GM19438 (cell line): ENCODE results near the gene BCL2L12.
A peak's percentile ranks its signal among the peaks of the same experiment; 100 is the strongest.
"Not testable (repeated sequence)": the region's sequence is repeated elsewhere in the genome, so short reads cannot be mapped to it uniquely, and the experiment has no call there.

ENCODE experiments used
- ATAC-seq: cut with Tn5 transposase; IDR thresholded peaks from one replicate; pipeline ENCODE4 v1.9.1; 2021; ENCODE audit warnings: low read depth; ENCODE audit not compliant: unreplicated experiment

Gene BCL2L12, protein sequence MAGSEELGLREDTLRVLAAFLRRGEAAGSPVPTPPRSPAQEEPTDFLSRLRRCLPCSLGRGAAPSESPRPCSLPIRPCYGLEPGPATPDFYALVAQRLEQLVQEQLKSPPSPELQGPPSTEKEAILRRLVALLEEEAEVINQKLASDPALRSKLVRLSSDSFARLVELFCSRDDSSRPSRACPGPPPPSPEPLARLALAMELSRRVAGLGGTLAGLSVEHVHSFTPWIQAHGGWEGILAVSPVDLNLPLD

DNA sequence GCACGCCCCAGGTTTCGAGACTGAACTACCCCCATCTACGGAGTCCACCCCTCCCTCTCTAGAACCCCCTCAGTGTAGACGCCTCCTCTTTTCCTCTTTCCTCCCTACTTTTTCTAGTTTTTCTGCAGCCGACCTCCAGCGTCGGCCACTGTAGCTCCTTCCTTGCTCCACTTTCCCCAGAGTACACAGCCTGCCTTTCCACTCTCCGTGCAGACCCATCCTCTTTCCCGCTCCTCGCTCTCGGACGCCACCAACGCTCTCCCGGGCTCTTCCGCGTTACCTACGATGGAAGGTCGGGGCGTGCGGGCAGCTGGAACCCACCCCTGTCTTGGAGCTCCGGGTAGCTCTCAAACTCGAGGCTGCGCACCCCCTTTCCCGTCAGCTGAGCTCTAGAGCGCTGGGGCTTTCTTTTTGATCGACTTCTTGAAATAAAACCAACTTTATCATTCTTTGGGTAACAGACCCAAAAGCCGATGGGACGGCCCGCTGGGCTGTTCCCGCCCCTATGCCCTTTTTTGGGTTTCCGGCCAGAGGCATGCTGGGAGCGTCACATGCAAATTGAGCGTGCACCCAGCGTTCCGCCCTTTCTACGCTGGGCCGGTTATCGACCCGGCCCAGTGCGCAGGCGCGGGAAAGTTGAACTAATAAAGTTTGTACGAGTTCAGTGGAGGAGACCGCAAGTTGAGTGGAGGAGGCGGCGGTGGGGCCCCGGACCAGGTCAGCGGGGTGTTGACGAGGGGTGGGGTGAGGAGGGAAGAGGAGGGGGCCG, at the start of gene BCL2L12, which contains the start of gene IRF3:
Gene BCL2L12, plus strand, starts transcription at position 583 of the 769 bp plus-strand sequence. CDS start 760 bp downstream, outside the sequence.
Gene IRF3, minus strand, starts transcription at position 507 of the 769 bp plus-strand sequence. CDS start 1,019 bp downstream, outside the sequence.
- peak; percentile 72 for ATAC-seq

- no peak for ATAC-seq
Measured at GRCh38 chr19:49616532-49616931, 49.2 kb upstream of the BCL2L12 start.

DNA sequence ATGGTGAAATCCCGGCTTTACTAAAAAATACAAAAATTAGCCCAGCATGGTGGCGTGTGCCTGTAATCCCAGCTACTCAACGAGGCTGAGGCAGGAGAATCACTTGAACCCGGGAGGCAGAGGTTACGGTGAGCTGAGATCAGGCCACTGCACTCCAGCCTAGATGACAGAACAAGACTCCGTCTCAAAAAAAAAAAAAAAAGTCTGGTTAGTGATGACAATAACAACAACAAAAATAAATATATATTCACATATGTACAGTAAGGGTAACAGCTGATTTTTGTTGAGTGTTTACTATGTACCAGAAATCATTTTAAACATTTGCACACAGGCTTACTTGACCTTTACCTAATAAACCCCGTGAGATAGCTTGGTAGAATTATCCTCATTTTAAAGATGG, 48.8 kb upstream of the BCL2L12 start:
- no peak for ATAC-seq

GRCh38 chr19:49617860-49618259, 47.9 kb upstream of the BCL2L12 start:
- not testable (repeated sequence) for ATAC-seq

DNA sequence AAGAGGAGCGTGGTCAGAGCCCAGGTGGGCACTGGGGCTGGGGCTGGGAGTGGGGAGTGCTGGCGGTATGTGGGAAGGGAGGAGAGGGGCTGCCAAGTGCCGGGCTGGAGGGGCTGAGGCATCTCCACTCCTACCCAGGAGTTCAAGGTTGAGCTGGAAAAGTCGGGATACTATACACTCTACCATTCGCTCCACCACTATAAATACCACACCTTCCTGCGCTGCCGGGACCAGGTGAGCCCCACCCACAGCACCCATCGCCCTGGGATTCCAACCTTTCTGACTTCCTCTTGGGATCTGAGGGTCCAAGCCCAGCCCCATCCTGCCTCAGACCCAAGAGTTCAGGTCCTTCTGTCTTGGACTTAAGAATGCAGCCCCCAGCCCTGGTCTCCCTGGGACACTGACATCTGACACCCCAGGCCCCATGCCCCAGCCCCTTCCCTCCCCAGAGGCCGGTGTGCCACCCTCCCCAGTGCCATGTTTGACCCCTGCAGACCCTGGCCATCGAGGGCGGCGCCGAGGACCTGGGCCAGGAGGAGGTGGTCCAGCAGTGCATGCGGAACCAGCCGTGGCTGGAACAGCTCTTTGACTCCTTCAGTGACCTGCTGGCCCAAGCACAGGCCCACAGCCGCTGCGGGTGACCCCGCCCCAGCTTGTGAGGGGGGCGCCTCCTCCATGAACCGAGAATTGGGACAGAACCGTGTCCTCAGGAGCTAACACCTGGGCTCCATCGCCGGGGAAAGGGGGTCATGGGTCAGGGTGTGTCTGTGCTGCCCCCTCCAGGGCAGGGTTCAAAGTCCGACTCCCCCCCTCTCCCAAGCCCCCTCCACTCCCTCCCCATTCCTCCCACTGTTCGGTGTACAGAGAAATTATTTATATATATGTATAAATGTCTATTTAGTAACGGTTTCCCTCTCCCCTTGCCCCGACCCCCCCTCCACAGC, 40.5 kb upstream of the BCL2L12 start:
- ATAC-seq = no peak

- ATAC-seq = no peak
Measured at GRCh38 chr19:49626226-49626625, 39.5 kb upstream of the BCL2L12 start.

- ATAC-seq = no peak
Measured at GRCh38 chr19:49629659-49630058, 36.1 kb upstream of the BCL2L12 start.

GRCh38 chr19:49631014-49631588, 34.6 kb upstream of the BCL2L12 start:
- no peak for ATAC-seq

- no peak for ATAC-seq
Measured at GRCh38 chr19:49631610-49632192, 34.0 kb upstream of the BCL2L12 start.

- no peak for ATAC-seq
Measured at GRCh38 chr19:49632576-49632975, 33.2 kb upstream of the BCL2L12 start.

DNA sequence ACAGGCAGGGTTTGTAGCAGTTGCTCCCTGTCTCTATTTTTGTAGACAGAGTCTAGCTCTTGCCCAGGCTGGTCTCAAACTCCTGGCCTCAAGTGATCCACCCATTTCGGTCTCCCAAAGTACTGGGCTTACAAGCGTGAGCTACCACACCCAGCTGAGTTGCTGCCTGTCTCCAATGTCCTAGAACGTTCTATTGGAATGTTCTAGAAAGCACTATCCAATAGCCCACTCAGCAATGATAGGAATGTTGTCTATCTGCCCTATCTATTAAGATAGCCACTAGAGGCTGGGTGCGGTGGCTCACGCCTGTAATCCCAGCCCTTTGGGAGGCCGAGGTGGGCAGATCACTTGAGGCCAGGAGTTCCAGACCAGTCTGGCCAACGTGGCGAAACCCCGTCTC, 32.5 kb upstream of the BCL2L12 start:
- not testable (repeated sequence) for ATAC-seq

- ATAC-seq = no peak
Measured at GRCh38 chr19:49635530-49636232, 30.1 kb upstream of the BCL2L12 start.

DNA sequence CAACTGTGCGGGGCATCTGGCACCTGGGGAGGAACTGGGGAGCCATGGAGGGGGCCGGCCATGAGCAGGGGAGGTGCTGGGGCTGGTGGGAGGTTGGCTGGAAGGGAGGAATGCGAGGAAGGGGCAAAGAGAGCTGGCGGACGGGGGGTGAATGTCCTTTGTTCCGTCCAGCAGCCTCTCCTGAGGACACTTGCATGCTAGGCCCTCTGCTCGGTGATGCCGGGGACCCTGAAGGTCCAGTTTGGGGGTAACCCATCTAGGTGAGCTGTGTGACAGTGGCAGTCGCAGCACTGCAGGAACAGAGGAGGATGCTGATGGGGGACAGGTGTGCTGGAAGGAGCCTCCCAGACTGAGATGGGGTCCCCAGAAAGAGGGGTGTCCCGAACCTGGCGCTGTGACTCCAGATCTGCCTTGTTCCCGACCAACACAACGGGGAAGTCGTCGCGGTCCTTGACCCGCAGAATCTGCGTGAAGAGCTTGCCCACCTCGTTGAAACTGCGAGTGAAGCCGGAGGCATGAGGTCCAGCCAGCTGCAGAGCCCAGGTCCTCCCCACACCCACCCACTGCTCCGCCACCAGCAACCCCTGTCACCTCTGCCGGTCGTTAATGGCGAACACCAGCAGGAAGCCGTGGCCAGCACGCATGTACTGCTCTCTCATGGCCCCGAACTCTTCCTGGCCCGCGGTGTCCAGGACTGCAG, 29.4 kb upstream of the BCL2L12 start:
- no peak for ATAC-seq

DNA sequence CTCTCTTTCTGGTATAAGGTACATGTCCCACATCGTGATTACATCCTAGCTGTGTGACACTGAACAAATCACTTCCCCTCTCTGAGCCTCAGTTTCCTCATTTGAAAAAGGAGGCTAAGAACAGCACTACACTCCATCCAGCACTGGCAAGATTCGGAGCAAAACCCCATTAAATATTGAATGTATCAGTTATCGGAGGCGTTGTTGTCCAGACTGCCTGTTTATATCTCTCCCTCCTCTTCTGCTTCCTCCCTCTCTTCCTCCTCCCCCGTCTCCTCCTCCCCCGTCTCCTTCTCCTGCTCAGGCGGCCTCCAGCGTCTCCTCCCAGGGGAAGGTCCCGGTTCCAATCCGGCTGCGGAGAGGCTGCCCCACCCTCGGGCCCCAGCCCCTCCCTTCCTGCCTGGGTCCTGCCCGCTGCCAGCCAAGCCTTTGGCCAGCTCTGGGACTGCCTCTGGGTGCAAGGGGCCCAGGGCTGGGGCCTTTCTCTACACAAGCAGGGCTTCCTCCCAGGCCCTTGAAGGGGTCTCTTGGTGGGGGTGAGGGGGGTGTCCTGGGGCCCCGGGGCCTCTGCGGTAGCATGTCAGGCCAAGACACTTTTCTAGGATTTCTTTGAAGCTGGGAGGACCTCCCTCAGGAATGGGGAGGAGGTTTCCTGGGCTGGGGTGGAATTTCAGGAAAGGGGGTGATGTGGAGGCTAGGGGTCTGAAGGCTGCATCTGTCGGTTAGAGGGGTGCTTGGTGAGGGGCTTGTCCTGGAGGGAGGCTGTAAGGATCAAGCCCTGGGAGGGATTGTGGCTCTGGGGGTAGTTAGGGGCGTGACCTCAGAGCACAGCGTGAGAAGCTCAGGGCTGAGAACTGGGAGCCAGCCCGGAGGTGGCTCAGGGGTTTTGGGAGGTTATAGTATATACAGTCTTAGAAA, 27.7 kb upstream of the BCL2L12 start:
- ATAC-seq = no peak

DNA sequence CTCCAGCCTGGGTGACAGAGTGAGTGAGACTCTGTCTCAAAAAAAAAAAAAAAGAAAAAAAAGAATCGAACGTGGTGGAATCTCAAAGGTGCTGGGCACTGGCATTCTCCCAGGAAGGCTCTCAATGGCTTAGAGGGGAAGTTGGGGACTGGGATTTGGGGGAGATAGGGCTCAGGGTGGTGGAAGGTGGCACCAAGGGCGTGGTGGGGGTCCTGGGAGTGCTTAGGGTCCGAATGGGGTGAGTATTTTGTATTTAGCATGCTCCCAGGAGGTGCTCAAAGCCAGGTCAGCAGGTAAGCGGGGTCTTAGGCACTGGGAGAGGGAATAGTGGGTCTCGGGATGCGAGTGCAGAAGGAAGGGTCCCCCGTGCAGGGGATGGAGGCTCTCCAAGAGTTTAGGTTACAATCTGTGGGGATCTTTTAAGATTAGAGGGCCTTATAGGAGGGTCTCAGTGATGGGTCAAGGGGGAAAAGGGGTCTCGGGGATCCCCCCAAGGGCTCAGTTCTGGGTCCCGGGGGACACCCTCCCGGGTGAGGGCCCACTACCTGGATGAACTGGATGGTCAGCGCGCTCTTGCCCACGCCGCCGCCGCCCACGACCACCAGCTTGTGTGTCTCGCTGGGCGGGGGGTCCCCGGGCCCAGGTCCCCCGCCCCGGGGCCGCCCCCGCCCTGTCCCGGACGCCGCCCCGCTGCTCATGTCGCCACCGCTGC, 26.2 kb upstream of the BCL2L12 start:
- ATAC-seq = no peak

GRCh38 chr19:49640113-49640898, 25.4 kb upstream of the BCL2L12 start, which contains the start of gene RRAS:
Gene RRAS (minus strand): TSS chr19:49640143. CDS start chr19:49640098, 45 bp downstream.
- ATAC-seq = peak; percentile 61
